Stimulated activated CD8-positive, alpha-beta memory T cell treated with anti-CD3 and anti-CD28 coated beads, Interleukin-12 subunit alpha, Interleukin-12 subunit beta, amount 100 ng/mL, for 1 hour (primary cell): Measurements from ENCODE around the gene SSBP2.

Experiments
- DNase-seq: peaks from one replicate; pipeline ENCODE4 v3.0.0-alpha.2; 2020; ENCODE audit warnings: low read depth

The SSBP2 gene

GRCh38 chr5:81389025-81389424 lies 361.9 kb downstream of the SSBP2 start:
- DNase-seq, result no peak

- DNase-seq, result no peak
These were observed 362.7 kb downstream of the SSBP2 start for GRCh38 chr5:81388169-81388568.

GRCh38 chr5:81383867-81384266 lies 367.0 kb downstream of the SSBP2 start:
- DNase-seq, result no peak

- DNase-seq, result no peak
These were observed 379.5 kb downstream of the SSBP2 start for GRCh38 chr5:81371354-81371876.

GRCh38 chr5:81370912-81371311 lies 380.0 kb downstream of the SSBP2 start:
- no peak for DNase-seq

GRCh38 chr5:81365541-81365940 lies 385.4 kb downstream of the SSBP2 start:
- no peak for DNase-seq

GRCh38 chr5:81363093-81363871 lies 387.6 kb downstream of the SSBP2 start:
- DNase-seq, result no peak
